OCI-LY1 (cell line): ENCODE measurements around the gene TAF3.
A peak's percentile ranks its signal among the peaks of the same experiment; 100 is the strongest.

Source experiments
- H2AFZ ChIP-seq: fragments of 200-600 bp; sonication (generic), shearing (Covaris generic); 2 replicates; pipeline ENCODE4 v1.6.0; 2014; ENCODE audit warnings: antibody characterized with exemption, mild to moderate bottlenecking, low read length
- H3F3A ChIP-seq: fragments of 200-600 bp; sonication (generic), shearing (Covaris generic); 2 replicates; pipeline ENCODE4 v1.6.0; 2014; ENCODE audit warnings: mild to moderate bottlenecking, antibody characterized with exemption, low read length, moderate library complexity; ENCODE audit not compliant: insufficient read depth
- H3K27ac ChIP-seq: fragments of 200-600 bp; sonication (generic); 2 replicates; pipeline ENCODE4 v1.5.1; 2014; ENCODE audit warnings: low read length, mixed run types, mild to moderate bottlenecking, low read depth; ENCODE audit not compliant: poor library complexity, severe bottlenecking
- H3K27me3 ChIP-seq: fragments of 200-600 bp; sonication (generic); 2 replicates; pipeline ENCODE4 v1.6.0; 2014; ENCODE audit warnings: antibody characterized with exemption, mild to moderate bottlenecking, low read length, moderate library complexity; ENCODE audit not compliant: insufficient read depth
- H3K36me3 ChIP-seq: fragments of 200-600 bp; sonication (generic); 2 replicates; pipeline ENCODE4 v1.6.1; 2014; ENCODE audit warnings: mild to moderate bottlenecking, antibody characterized with exemption, low read length, moderate library complexity, mixed read lengths; ENCODE audit not compliant: insufficient read depth
- H3K4me1 ChIP-seq: fragments of 200-600 bp; sonication (generic); 2 replicates; pipeline ENCODE4 v1.5.1; 2014; ENCODE audit warnings: mild to moderate bottlenecking, low read length, moderate library complexity; ENCODE audit not compliant: insufficient read depth, severe bottlenecking
- H3K4me2 ChIP-seq: fragments of 200-600 bp; sonication (generic), shearing (Covaris generic); 2 replicates; pipeline ENCODE4 v1.6.1; 2014; ENCODE audit warnings: low read length
- H3K4me3 ChIP-seq: fragments of 200-600 bp; sonication (generic); 2 replicates; pipeline ENCODE4 v1.5.1; 2014; ENCODE audit warnings: low read length, low read depth, mild to moderate bottlenecking, mixed read lengths; ENCODE audit not compliant: poor library complexity, severe bottlenecking
- H3K79me2 ChIP-seq: fragments of 200-600 bp; shearing (Covaris generic); 2 replicates; pipeline ENCODE4 v1.6.1; 2016; ENCODE audit warnings: mixed run types, low read length, mixed read lengths; ENCODE audit not compliant: insufficient read depth
- H3K9ac ChIP-seq: fragments of 200-600 bp; sonication (generic), shearing (Covaris generic); 2 replicates; pipeline ENCODE4 v1.6.1; 2014; ENCODE audit warnings: mild to moderate bottlenecking, low read length, mixed read lengths
- H3K9me2 ChIP-seq: fragments of 200-600 bp; sonication (generic), shearing (Covaris generic); 2 replicates; pipeline ENCODE4 v1.6.1; 2014; ENCODE audit warnings: low read depth, mild to moderate bottlenecking, low read length, mixed read lengths
- H3K9me3 ChIP-seq: fragments of 200-600 bp; shearing (Covaris generic); 2 replicates; pipeline ENCODE4 v1.6.1; 2014; ENCODE audit warnings: low read length, mixed read lengths
- H4K20me1 ChIP-seq: fragments of 200-600 bp; sonication (generic), shearing (Covaris generic); 2 replicates; pipeline ENCODE4 v1.6.0; 2016; ENCODE audit warnings: mild to moderate bottlenecking, low read length; ENCODE audit not compliant: insufficient read depth
- EZH2 ChIP-seq: fragments of 200-600 bp; sonication (generic), shearing (Covaris generic); IDR thresholded peaks from 2 replicates; pipeline ENCODE4 v1.8.0; 2017; ENCODE audit warnings: borderline replicate concordance, mixed run types, mild to moderate bottlenecking, antibody characterized with exemption, low read length, moderate library complexity, mixed read lengths
- TF ChIP-seq, protein P1 (sequence below): fragments of 200-600 bp; sonication (generic), shearing (Covaris generic); IDR thresholded peaks from 2 replicates; pipeline ENCODE4 v1.5.1; 2017; ENCODE audit warnings: mild to moderate bottlenecking, antibody characterized with exemption, low read length, moderate library complexity, mixed read lengths

Gene TAF3

DNA sequence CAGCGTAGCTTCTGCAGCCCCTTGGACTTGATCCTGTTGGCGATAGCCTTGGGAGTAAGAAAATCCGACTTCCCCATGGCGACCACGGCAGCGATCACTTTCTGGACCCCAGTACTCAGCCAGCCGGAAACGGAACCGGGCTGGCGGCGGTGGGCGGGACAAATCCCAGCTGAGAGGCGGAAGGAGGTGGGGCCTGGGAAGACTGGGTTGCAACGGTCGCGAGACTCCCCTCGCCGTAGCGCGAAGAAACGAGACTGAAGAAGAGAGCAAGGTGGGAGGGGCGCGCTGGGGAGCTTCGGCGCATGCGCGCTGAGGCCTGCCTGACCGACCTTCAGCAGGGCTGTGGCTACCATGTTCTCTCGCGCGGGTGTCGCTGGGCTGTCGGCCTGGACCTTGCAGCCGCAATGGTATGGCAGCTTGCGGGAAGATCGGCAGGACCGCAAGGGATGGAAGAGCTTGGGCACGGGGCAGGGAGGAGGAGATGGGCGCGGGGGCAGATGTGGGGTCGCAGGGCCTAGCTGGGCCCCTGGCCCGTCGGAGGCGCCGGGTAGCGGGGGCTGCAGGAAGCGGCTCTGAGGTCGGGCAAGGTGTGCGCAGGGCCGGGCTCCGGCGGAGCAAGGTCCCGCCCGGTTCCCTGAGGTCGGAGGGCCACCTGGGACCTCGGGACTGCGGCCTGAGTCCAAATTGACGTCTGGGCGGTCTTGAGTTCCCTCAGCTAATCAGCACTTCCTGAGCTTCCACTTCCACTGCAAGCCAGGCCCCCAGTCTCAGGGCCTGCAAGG, 30.3 kb upstream of the TAF3 start, which contains the start of the genes ATP5F1C and KIN:
ATP5F1C (plus strand) TSS at position 321 of the 782 bp plus-strand sequence; CDS start at position 352, 31 bp downstream.
KIN (minus strand) TSS at position 137 of the 782 bp plus-strand sequence; CDS start at position 77, 60 bp downstream.
- peaks cover 36% of the 10 kb centered on the region for H3K36me3 ChIP-seq
- no peaks in the 10 kb centered on the region for H3F3A ChIP-seq
- no peaks in the 10 kb centered on the region for H4K20me1 ChIP-seq
- peak within 1 kb of the TSS; percentile 96 for H3K4me3 ChIP-seq
- TF ChIP-seq, protein P1, sequence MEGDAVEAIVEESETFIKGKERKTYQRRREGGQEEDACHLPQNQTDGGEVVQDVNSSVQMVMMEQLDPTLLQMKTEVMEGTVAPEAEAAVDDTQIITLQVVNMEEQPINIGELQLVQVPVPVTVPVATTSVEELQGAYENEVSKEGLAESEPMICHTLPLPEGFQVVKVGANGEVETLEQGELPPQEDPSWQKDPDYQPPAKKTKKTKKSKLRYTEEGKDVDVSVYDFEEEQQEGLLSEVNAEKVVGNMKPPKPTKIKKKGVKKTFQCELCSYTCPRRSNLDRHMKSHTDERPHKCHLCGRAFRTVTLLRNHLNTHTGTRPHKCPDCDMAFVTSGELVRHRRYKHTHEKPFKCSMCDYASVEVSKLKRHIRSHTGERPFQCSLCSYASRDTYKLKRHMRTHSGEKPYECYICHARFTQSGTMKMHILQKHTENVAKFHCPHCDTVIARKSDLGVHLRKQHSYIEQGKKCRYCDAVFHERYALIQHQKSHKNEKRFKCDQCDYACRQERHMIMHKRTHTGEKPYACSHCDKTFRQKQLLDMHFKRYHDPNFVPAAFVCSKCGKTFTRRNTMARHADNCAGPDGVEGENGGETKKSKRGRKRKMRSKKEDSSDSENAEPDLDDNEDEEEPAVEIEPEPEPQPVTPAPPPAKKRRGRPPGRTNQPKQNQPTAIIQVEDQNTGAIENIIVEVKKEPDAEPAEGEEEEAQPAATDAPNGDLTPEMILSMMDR = no peak
- no peak for TF ChIP-seq EZH2
- H3K79me2 ChIP-seq = peaks cover 92% of the 10 kb centered on the region
- H3K4me2 ChIP-seq = peak within 1 kb of the TSS; percentile 80
- H3K27ac ChIP-seq = peak within 1 kb of the TSS; percentile 9
- no peaks in the 10 kb centered on the region for H3K9me2 ChIP-seq
- H2AFZ ChIP-seq = no peak within 1 kb of the TSS
- no peaks in the 10 kb centered on the region for H3K27me3 ChIP-seq
- peak within 1 kb of the TSS; percentile 89 for H3K9ac ChIP-seq
- peaks cover 39% of the 10 kb centered on the region for H3K4me1 ChIP-seq
- no peaks in the 10 kb centered on the region for H3K9me3 ChIP-seq

DNA sequence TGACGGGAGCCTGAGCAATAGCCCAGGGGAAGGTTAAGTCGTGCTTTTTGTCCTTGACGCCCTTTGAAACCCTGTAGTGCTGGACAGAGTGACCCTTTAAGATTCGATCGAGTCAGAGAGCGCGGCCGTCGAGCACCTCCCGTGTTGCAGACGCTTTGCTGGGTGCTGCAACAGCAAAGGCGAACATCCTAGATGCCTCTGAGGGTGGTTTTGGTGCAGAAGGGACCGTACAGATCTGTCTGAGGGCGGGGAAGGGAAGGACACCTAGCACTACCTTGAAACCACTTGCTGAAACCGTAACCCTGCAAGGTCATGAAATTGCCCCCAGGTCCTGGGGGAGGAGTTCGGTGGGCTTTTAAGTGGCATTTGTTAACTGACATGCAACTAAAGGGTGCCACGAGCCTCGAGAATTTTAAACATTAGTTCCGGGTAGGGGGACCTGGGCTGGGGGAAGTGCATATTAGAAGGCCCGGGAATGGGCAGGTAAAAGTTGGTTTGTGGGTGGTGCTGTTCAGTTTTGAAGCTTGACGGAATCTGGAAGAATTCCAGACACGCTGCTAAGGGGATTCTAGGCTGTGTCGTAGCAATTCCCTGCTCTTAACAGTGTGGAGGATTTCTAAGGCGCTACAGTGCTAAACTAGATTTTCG, 29.5 kb upstream of the TAF3 start:
- no peak for TF ChIP-seq EZH2
- TF ChIP-seq, protein P1 = no peak
- no peaks in the 10 kb centered on the region for H3K27me3 ChIP-seq
- peaks cover 39% of the 10 kb centered on the region for H3K4me1 ChIP-seq
- H3K27ac ChIP-seq = peak overlapping the region; percentile 9
- H3K36me3 ChIP-seq = peaks cover 37% of the 10 kb centered on the region
- H2AFZ ChIP-seq = no peak overlapping the region
- H3K4me3 ChIP-seq = peak overlapping the region; percentile 96
- peak overlapping the region; percentile 87 for H3K9ac ChIP-seq
- H3K79me2 ChIP-seq = peaks cover 91% of the 10 kb centered on the region
- H3K9me3 ChIP-seq = no peaks in the 10 kb centered on the region
- H3K4me2 ChIP-seq = peak overlapping the region; percentile 80
- H3K9me2 ChIP-seq = no peaks in the 10 kb centered on the region
- H4K20me1 ChIP-seq = no peaks in the 10 kb centered on the region
- no peaks in the 10 kb centered on the region for H3F3A ChIP-seq

DNA sequence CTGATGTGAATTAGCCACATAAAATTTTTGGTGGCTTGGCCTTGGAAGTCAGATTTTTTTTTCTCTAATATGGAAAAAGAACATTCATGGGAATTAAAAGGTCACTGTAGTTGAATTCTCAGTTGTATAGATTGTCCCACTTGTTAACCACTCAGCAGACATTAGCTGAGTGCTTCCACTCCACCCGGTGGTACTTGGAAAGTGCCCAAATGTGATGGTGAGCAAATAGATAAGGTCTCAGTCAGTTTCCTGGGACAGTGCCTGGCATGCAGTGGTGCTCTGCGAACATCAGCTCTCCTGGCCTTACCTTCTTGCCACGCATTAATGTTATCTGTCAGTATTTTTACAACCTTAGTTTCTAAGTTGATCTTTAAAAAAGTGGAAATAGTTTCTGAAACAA, 28.9 kb upstream of the TAF3 start:
- peaks cover 91% of the 10 kb centered on the region for H3K79me2 ChIP-seq
- H3F3A ChIP-seq = no peaks in the 10 kb centered on the region
- H3K9me3 ChIP-seq = no peaks in the 10 kb centered on the region
- H3K4me2 ChIP-seq = peak overlapping the region; percentile 80
- no peaks in the 10 kb centered on the region for H3K27me3 ChIP-seq
- no peaks in the 10 kb centered on the region for H4K20me1 ChIP-seq
- H3K9me2 ChIP-seq = no peaks in the 10 kb centered on the region
- H3K4me1 ChIP-seq = peaks cover 39% of the 10 kb centered on the region
- TF ChIP-seq EZH2 = no peak
- TF ChIP-seq, protein P1 = no peak
- H3K9ac ChIP-seq = peak overlapping the region; percentile 87
- no peak overlapping the region for H2AFZ ChIP-seq
- no peak overlapping the region for H3K27ac ChIP-seq
- peak overlapping the region; percentile 96 for H3K4me3 ChIP-seq
- peaks cover 33% of the 10 kb centered on the region for H3K36me3 ChIP-seq
